SU-DHL-6 (cell line): ENCODE measurements around the gene OR11A1.

Experiments
- H2AFZ ChIP-seq: fragments of 200-600 bp; sonication (generic); 2 replicates; pipeline ENCODE4 v1.6.1; 2014; ENCODE audit warnings: low read depth, mild to moderate bottlenecking, moderate library complexity, mixed read lengths, antibody characterized with exemption, low read length; ENCODE audit not compliant: severe bottlenecking
- H3F3A ChIP-seq: fragments of 200-600 bp; shearing (Covaris generic); 2 replicates; pipeline ENCODE4 v1.6.0; 2016; ENCODE audit warnings: antibody characterized with exemption, mild to moderate bottlenecking; ENCODE audit not compliant: insufficient read depth
- H3K27ac ChIP-seq: fragments of 200-600 bp; sonication (generic); 2 replicates; pipeline ENCODE4 v1.5.1; 2016; ENCODE audit warnings: low read depth, mild to moderate bottlenecking, low read length, moderate library complexity, mixed read lengths
- H3K27me3 ChIP-seq: fragments of 200-600 bp; sonication (generic), shearing (Covaris generic); 2 replicates; pipeline ENCODE4 v1.6.0; 2014; ENCODE audit warnings: mild to moderate bottlenecking, low read length
- H3K36me3 ChIP-seq: fragments of 200-600 bp; sonication (generic); 2 replicates; pipeline ENCODE4 v1.6.1; 2014; ENCODE audit warnings: mild to moderate bottlenecking, low read length, mixed read lengths
- H3K4me2 ChIP-seq: fragments of 300-600, 200-600 bp; shearing (Covaris generic), sonication (generic); 2 replicates; pipeline ENCODE4 v1.6.0; 2014; ENCODE audit warnings: low read length, low read depth, mild to moderate bottlenecking; ENCODE audit not compliant: poor library complexity, severe bottlenecking
- H3K4me3 ChIP-seq: fragments of 200-600 bp; sonication (generic); 2 replicates; pipeline ENCODE4 v1.5.1; 2014; ENCODE audit warnings: antibody characterized with exemption, low read length, mild to moderate bottlenecking, mixed read lengths; ENCODE audit not compliant: insufficient read depth, poor library complexity, severe bottlenecking
- H3K79me2 ChIP-seq: fragments of 200-600 bp; sonication (generic); 2 replicates; pipeline ENCODE4 v1.6.1; 2014; ENCODE audit warnings: mild to moderate bottlenecking, low read length, moderate library complexity; ENCODE audit not compliant: insufficient read depth
- H3K9ac ChIP-seq: fragments of 200-600 bp; sonication (generic); 2 replicates; pipeline ENCODE4 v1.7.0; 2014; ENCODE audit warnings: mild to moderate bottlenecking, low read length
- H3K9me2 ChIP-seq: fragments of 200-600 bp; sonication (generic); replicated peaks from 2 replicates; pipeline ENCODE4 v1.6.1; 2014; ENCODE audit warnings: low read length; ENCODE audit not compliant: insufficient read depth
- H3K9me3 ChIP-seq: fragments of 200-600 bp; sonication (generic); 2 replicates; pipeline ENCODE4 v1.6.1; 2014; ENCODE audit warnings: low read length, mixed read lengths; ENCODE audit not compliant: insufficient read depth
- H4K20me1 ChIP-seq: fragments of 200-600 bp; sonication (generic); 2 replicates; pipeline ENCODE4 v1.6.1; 2014; ENCODE audit warnings: low read depth, mild to moderate bottlenecking, antibody characterized with exemption, low read length, moderate library complexity, mixed read lengths
- CTCF ChIP-seq: fragments of 200-600 bp; sonication (generic); IDR thresholded peaks from one replicate; pipeline ENCODE4 v1.5.1; 2017; ENCODE audit warnings: antibody characterized with exemption, mild to moderate bottlenecking, low read length, moderate library complexity; ENCODE audit not compliant: insufficient read depth, poor library complexity, severe bottlenecking
- EZH2phosphoT487 ChIP-seq: fragments of 200-600 bp; sonication (generic), shearing (Covaris generic); conservative IDR thresholded peaks from 2 replicates; pipeline ENCODE4 v1.6.1; 2018; ENCODE audit warnings: mild to moderate bottlenecking, antibody characterized with exemption, low read length, moderate library complexity, mixed read lengths

The OR11A1 gene

GRCh38 chr6:29479560-29479959, 22.7 kb upstream of the OR11A1 start:
- H2AFZ ChIP-seq, result no peak overlapping the region
- H3K9me3 ChIP-seq, result no peaks in the 10 kb centered on the region
- no peak for TF ChIP-seq EZH2phosphoT487
- TF ChIP-seq CTCF, result no peak
- no peaks in the 10 kb centered on the region for H3K36me3 ChIP-seq
- H3F3A ChIP-seq, result no peaks in the 10 kb centered on the region
- H3K27ac ChIP-seq, result no peak overlapping the region
- no peak overlapping the region for H3K4me2 ChIP-seq
- no peak overlapping the region for H3K4me3 ChIP-seq
- H3K9me2 ChIP-seq, result no peaks in the 10 kb centered on the region
- H3K9ac ChIP-seq, result no peak overlapping the region
- H3K79me2 ChIP-seq, result no peaks in the 10 kb centered on the region
- no peaks in the 10 kb centered on the region for H4K20me1 ChIP-seq
- no peaks in the 10 kb centered on the region for H3K27me3 ChIP-seq

GRCh38 chr6:29478740-29479139, 21.9 kb upstream of the OR11A1 start:
- H3K36me3 ChIP-seq, result no peaks in the 10 kb centered on the region

GRCh38 chr6:29477923-29478450, 21.1 kb upstream of the OR11A1 start:
- no peaks in the 10 kb centered on the region for H3F3A ChIP-seq
- H3K79me2 ChIP-seq, result no peaks in the 10 kb centered on the region
- no peak overlapping the region for H2AFZ ChIP-seq
- H3K9me2 ChIP-seq, result no peaks in the 10 kb centered on the region
- H3K9ac ChIP-seq, result no peak overlapping the region
- H3K4me3 ChIP-seq, result no peak overlapping the region
- TF ChIP-seq CTCF (no peak), EZH2phosphoT487 (no peak)
- no peaks in the 10 kb centered on the region for H4K20me1 ChIP-seq
- no peaks in the 10 kb centered on the region for H3K9me3 ChIP-seq
- no peaks in the 10 kb centered on the region for H3K36me3 ChIP-seq
- no peak overlapping the region for H3K4me2 ChIP-seq
- H3K27me3 ChIP-seq, result no peaks in the 10 kb centered on the region
- H3K27ac ChIP-seq, result no peak overlapping the region

More at GRCh38 chr6:29478740-29479139, 21.9 kb upstream of the OR11A1 start:
- no peak overlapping the region for H3K27ac ChIP-seq
- no peaks in the 10 kb centered on the region for H3K79me2 ChIP-seq
- H3K9me2 ChIP-seq, result no peaks in the 10 kb centered on the region
- H2AFZ ChIP-seq, result no peak overlapping the region
- no peaks in the 10 kb centered on the region for H3F3A ChIP-seq
- no peaks in the 10 kb centered on the region for H3K27me3 ChIP-seq
- TF ChIP-seq EZH2phosphoT487, result no peak
- no peak for TF ChIP-seq CTCF
- no peak overlapping the region for H3K9ac ChIP-seq
- H4K20me1 ChIP-seq, result no peaks in the 10 kb centered on the region
- no peak overlapping the region for H3K4me3 ChIP-seq
- H3K4me2 ChIP-seq, result no peak overlapping the region
- no peaks in the 10 kb centered on the region for H3K9me3 ChIP-seq
